GM21528 (cell line): ENCODE results near the gene EVA1C.
"Not testable (repeated sequence)": the region's sequence is repeated elsewhere in the genome, so short reads cannot be mapped to it uniquely, and the experiment has no call there.

Source experiments
- ATAC-seq: cut with Tn5 transposase; IDR thresholded peaks from one replicate; pipeline ENCODE4 v1.9.1; 2021; ENCODE audit warnings: mild to moderate bottlenecking, moderate library complexity; ENCODE audit not compliant: unreplicated experiment, low FRiP score

EVA1C gene

GRCh38 chr21:32549886-32550285 is 137.4 kb downstream of the EVA1C start:
- no peak for ATAC-seq

- ATAC-seq: no peak
These were observed 142.5 kb downstream of the EVA1C start for GRCh38 chr21:32554832-32555638.

GRCh38 chr21:32558106-32558505 is 145.6 kb downstream of the EVA1C start:
- no peak for ATAC-seq

- no peak for ATAC-seq
These were observed 146.6 kb downstream of the EVA1C start for GRCh38 chr21:32559006-32559610.

- no peak for ATAC-seq
These were observed 148.4 kb downstream of the EVA1C start for GRCh38 chr21:32560896-32561295.

GRCh38 chr21:32561476-32561875 is 149.0 kb downstream of the EVA1C start:
- ATAC-seq: not testable (repeated sequence)

- ATAC-seq: no peak
These were observed 149.9 kb downstream of the EVA1C start for GRCh38 chr21:32562426-32562825.

- ATAC-seq: no peak
These were observed 150.4 kb downstream of the EVA1C start for GRCh38 chr21:32562915-32563314.
